BLaER1 treated with 17β-estradiol and CSF1 and Interleukin-3, amounts not matched to agents 10 nM and 100 nM (cell line): ENCODE results near the gene COPA.

Experiments
- H3K27ac ChIP-seq, 11 experiments: shearing (Covaris generic); formaldehyde crosslinking; 2 replicates each; pipeline ENCODE4 v1.8.1; 2022
- H3K27me3 ChIP-seq, 11 experiments: shearing (Covaris generic); formaldehyde crosslinking; 2 replicates each; pipeline ENCODE4 v1.8.1; 2022
- H3K36me3 ChIP-seq, 11 experiments: shearing (Covaris generic); formaldehyde crosslinking; 2 replicates each; pipeline ENCODE4 v1.8.1; 2022
- H3K4me1 ChIP-seq, 10 experiments: shearing (Covaris generic); formaldehyde crosslinking; 2 replicates each; pipeline ENCODE4 v1.8.1; 2022
- H3K4me2 ChIP-seq, 11 experiments: shearing (Covaris generic); formaldehyde crosslinking; 2 replicates each; pipeline ENCODE4 v1.8.1; 2022
- H3K4me3 ChIP-seq, 10 experiments: shearing (Covaris generic); formaldehyde crosslinking; 2 replicates each; pipeline ENCODE4 v1.8.1; 2022
- H3K9ac ChIP-seq, 11 experiments: shearing (Covaris generic); formaldehyde crosslinking; 2 replicates each; pipeline ENCODE4 v1.8.1; 2022
- H3K9me3 ChIP-seq, 11 experiments: shearing (Covaris generic); formaldehyde crosslinking; replicated peaks in 1 of 11; 2 replicates each; pipeline ENCODE4 v1.8.1; 2022
- H4K20me1 ChIP-seq, 11 experiments: shearing (Covaris generic); formaldehyde crosslinking; 2 replicates each; pipeline ENCODE4 v1.8.1; 2022
- Cebpa-rat ChIP-seq, 11 experiments: shearing (Covaris generic); IDR thresholded peaks; 2 replicates each; pipeline ENCODE4 v1.8.1; 2022

COPA gene

GRCh38 chr1:160357286-160358002 lies 14.4 kb upstream of the COPA start:
- H3K9me3 ChIP-seq, result no peaks in the 10 kb centered on the region
- H3K4me1 ChIP-seq, result peaks cover 26 to 32% (median 31%) of the 10 kb centered on the region in 10 experiments
- no peak overlapping the region for H3K4me2 ChIP-seq
- H3K27me3 ChIP-seq, result no peaks in the 10 kb centered on the region
- no peak for TF ChIP-seq Cebpa-rat (IDR thresholded peaks at IDR 0.05)
- H3K9ac ChIP-seq, result no peak overlapping the region
- H3K36me3 ChIP-seq, result peaks cover 65 to 94% (median 85%) of the 10 kb centered on the region in 11 experiments
- peak overlapping the region in 1 of 11 experiments; percentile 8; a peak in 1 of 22 replicates for H3K27ac ChIP-seq
- H3K4me3 ChIP-seq, result no peak overlapping the region
- peaks cover 0 to 18% (median 0%) of the 10 kb centered on the region in 11 experiments; a peak in 5 of 22 replicates for H4K20me1 ChIP-seq

GRCh38 chr1:160354388-160354985 lies 11.4 kb upstream of the COPA start:
- Histone ChIP-seq H3K27me3 (no peaks in the 10 kb centered on the region), H3K4me3 (no peak overlapping the region), H3K9me3 (no peaks in the 10 kb centered on the region), H3K4me1 (peaks cover 0 to 9% (median 3%) of the 10 kb centered on the region in 10 experiments; a peak in 15 of 20 replicates), H3K4me2 (no peak overlapping the region), H4K20me1 (peaks cover 0 to 22% (median 0%) of the 10 kb centered on the region in 11 experiments; a peak in 4 of 22 replicates), H3K9ac (no peak overlapping the region), H3K27ac (no peak overlapping the region), H3K36me3 (peaks cover 94 to 100% (median 100%) of the 10 kb centered on the region in 11 experiments)
- no peak for TF ChIP-seq Cebpa-rat (IDR thresholded peaks at IDR 0.05)

DNA sequence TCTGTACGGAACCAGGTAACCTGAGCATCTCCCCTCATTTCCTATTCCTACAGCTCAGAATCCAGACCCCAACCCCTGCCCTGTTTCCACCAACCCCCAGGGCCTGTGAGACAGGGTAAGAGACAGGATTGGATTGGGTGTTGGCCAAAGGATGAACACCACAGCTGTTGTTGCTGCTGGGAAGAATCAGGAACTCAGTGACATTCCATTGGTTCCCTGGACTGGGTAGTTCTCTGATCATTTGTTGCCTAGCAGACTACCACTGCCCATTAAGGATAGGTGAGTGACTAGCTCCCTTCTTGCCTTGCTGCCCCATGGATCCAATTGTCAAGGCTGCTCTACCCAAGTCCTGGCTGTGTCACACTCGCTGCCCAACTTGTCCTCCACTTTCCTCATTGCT lies 10.2 kb upstream of the COPA start:
- H3K27ac ChIP-seq, result no peak overlapping the region
- H3K4me1 ChIP-seq, result peaks cover 0 to 8% (median under 1%) of the 10 kb centered on the region in 10 experiments; a peak in 5 of 20 replicates
- H3K9ac ChIP-seq, result no peak overlapping the region
- peaks cover 0 to 22% (median 0%) of the 10 kb centered on the region in 11 experiments; a peak in 4 of 22 replicates for H4K20me1 ChIP-seq
- H3K36me3 ChIP-seq, result peaks cover 100% of the 10 kb centered on the region in 11 experiments
- H3K9me3 ChIP-seq, result no peaks in the 10 kb centered on the region
- TF ChIP-seq Cebpa-rat (IDR thresholded peaks at IDR 0.05), result no peak
- H3K27me3 ChIP-seq, result no peaks in the 10 kb centered on the region
- no peak overlapping the region for H3K4me2 ChIP-seq
- H3K4me3 ChIP-seq, result no peak overlapping the region

DNA sequence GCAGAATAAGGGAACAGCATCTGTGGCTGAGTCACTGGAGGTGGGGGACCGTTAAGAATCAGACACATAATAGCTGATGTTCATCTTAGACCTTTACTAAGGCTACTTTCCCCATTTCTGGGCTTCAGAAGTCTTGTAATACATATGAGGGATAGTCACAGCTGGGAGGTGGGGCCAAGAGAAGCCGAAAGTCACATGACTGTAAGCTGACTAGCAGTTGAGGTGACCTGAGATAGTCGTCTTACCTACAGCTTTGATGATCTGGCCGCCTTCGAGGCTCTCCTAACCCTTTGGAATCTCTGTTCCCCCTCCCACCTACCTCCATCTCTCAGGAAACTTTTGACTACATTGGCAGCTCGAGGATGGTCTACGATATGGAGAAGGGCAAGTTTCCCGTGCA lies 9.5 kb upstream of the COPA start:
- H4K20me1 ChIP-seq, result peaks cover 0 to 22% (median 0%) of the 10 kb centered on the region in 11 experiments; a peak in 4 of 22 replicates

DNA sequence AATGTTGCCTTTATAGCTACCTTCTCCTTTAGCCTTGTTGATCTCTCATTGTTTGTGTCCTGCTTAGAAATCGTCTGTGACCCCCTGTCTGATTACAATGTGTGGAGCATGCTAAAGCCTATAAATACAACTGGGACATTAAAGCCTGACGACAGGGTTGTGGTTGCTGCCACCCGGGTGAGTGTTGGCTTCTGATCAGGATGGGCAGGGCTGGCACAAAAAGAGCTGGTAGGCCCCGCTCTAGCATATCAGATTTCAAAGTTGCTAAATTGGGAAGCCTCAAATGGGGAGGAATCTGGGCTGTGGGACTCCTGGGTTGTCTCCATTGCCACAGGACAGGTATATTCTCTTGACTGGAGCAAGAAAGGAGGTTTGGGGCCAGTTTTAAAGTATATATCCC lies 8.6 kb upstream of the COPA start:
- no peaks in the 10 kb centered on the region for H3K27me3 ChIP-seq
- peaks cover 90 to 94% (median 93%) of the 10 kb centered on the region in 11 experiments for H3K36me3 ChIP-seq
- H3K9ac ChIP-seq, result no peak overlapping the region
- no peak overlapping the region for H3K27ac ChIP-seq
- H3K9me3 ChIP-seq, result no peaks in the 10 kb centered on the region
- no peak overlapping the region for H3K4me3 ChIP-seq
- H3K4me2 ChIP-seq, result no peak overlapping the region
- H3K4me1 ChIP-seq, result peaks cover 10 to 21% (median 16%) of the 10 kb centered on the region in 10 experiments
- H4K20me1 ChIP-seq, result peaks cover 0 to 20% (median 0%) of the 10 kb centered on the region in 11 experiments; a peak in 4 of 22 replicates
- TF ChIP-seq Cebpa-rat (IDR thresholded peaks at IDR 0.05), result no peak

More for the DNA sequence above, 9.5 kb upstream of the COPA start:
- Histone ChIP-seq H3K27me3 (no peaks in the 10 kb centered on the region), H3K9me3 (no peaks in the 10 kb centered on the region), H3K9ac (no peak overlapping the region), H3K4me1 (peaks cover 1 to 12% (median 7%) of the 10 kb centered on the region in 10 experiments; a peak in 19 of 20 replicates), H3K4me3 (no peak overlapping the region), H3K4me2 (no peak overlapping the region), H3K27ac (no peak overlapping the region), H3K36me3 (peaks cover 99 to 100% (median 100%) of the 10 kb centered on the region in 11 experiments)
- no peak for TF ChIP-seq Cebpa-rat (IDR thresholded peaks at IDR 0.05)

GRCh38 chr1:160346958-160347357 lies 3.9 kb upstream of the COPA start:
- Histone ChIP-seq H3K9me3 (no peaks in the 10 kb centered on the region), H3K36me3 (peaks cover 53 to 67% (median 63%) of the 10 kb centered on the region in 11 experiments), H3K27me3 (no peaks in the 10 kb centered on the region), H3K4me1 (peaks cover 39 to 52% (median 45%) of the 10 kb centered on the region in 10 experiments), H3K4me3 (peak overlapping the region in 6 of 10 experiments; percentile 13 to 35 (median 24); a peak in 6 of 20 replicates), H4K20me1 (peaks cover 0 to 6% (median 3%) of the 10 kb centered on the region in 11 experiments; a peak in 7 of 22 replicates), H3K4me2 (peak overlapping the region; percentile 70 to 93 (median 84)), H3K27ac (peak overlapping the region; percentile 71 to 94 (median 84)), H3K9ac (peak overlapping the region; percentile 59 to 78 (median 70))
- TF ChIP-seq Cebpa-rat (IDR thresholded peaks at IDR 0.05), result no peak

DNA sequence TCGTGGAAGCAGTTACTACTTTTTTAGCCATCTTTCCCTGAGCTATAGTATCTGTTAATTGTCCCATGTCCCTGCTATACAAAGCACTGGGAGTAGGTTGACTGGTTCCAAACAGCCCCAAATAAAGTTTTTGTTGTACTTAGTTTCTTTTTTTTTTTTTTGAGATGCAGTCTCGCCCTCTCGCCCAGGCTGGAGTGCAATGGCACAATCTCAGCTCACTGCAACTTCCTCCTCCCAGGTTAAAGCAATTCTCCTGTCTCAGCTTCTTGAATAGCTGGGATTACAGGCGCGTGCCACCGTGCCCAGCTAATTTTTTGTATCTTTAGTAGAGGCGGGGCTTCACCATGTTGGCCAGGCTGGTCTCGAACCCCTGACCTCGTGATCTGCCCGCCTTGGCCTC lies 3.4 kb upstream of the COPA start:
- H3K4me3 ChIP-seq, result peak overlapping the region in 6 of 10 experiments; percentile 13 to 35 (median 24); a peak in 5 of 20 replicates
- H3K9me3 ChIP-seq, result no peaks in the 10 kb centered on the region
- H3K27ac ChIP-seq, result peak overlapping the region; percentile 71 to 94 (median 84)
- peak overlapping the region; percentile 70 to 93 (median 84) for H3K4me2 ChIP-seq
- peak overlapping the region; percentile 59 to 78 (median 70) for H3K9ac ChIP-seq
- peaks cover 0 to 11% (median 7%) of the 10 kb centered on the region in 11 experiments; a peak in 11 of 22 replicates for H4K20me1 ChIP-seq
- peaks cover 44 to 57% (median 50%) of the 10 kb centered on the region in 10 experiments for H3K4me1 ChIP-seq
- no peak; a peak in 1 of 22 replicates for TF ChIP-seq Cebpa-rat (IDR thresholded peaks at IDR 0.05)
- no peaks in the 10 kb centered on the region for H3K27me3 ChIP-seq
- H3K36me3 ChIP-seq, result peaks cover 48 to 62% (median 58%) of the 10 kb centered on the region in 11 experiments

DNA sequence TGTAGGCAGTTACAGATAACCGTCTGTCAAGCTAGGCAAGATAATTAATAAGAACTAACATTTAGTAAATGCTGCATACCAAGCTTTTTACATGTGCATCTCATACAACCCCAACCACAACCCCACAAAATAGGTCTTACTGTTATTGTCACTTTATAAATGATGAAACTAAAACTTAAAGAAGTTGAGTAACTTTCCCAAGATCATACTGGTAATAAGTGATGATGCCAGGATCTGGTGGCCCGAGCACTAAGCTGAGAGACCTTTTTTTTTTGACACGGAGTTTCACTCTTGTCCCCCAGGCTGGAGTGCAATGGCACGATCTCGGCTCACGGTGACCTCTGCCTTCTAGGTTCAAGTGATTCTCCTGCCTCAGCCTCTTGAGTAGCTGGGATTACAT lies 1.9 kb upstream of the COPA start:
- Histone ChIP-seq H3K4me1 (peaks cover 54 to 68% (median 62%) of the 10 kb centered on the region in 10 experiments), H3K27ac (no peak overlapping the region), H3K36me3 (peaks cover 38 to 57% (median 50%) of the 10 kb centered on the region in 11 experiments), H3K4me3 (no peak overlapping the region), H3K9ac (0 out of 22 replicates have a peak overlapping the region, but pooled peaks of 1 of the 11 experiments have one; percentile 93), H4K20me1 (peaks cover 8 to 26% (median 21%) of the 10 kb centered on the region in 11 experiments; a peak in 16 of 22 replicates), H3K9me3 (no peaks in the 10 kb centered on the region), H3K27me3 (no peaks in the 10 kb centered on the region), H3K4me2 (peak overlapping the region; percentile 82 to 94 (median 91); a peak in 20 of 22 replicates)
- no peak for TF ChIP-seq Cebpa-rat (IDR thresholded peaks at IDR 0.05)

DNA sequence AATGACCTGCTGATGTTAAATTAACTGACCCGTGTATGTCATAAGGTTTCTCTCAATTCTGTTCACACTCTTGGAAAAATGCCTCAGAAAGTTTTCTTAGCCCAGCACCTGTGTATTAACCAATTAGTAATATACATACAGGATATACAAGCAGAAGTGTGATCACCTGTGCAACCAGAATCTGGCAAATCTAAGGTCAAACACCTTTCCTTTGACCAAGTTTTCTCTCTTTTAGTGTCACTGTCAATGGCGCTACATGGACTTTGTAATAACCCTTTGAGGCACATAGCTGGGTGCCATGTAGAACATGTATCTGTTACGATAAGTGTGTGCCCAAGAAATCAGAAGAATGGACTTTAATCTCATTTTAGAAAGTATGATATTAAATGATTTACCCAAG lies 1.2 kb upstream of the COPA start:
- peak overlapping the region; percentile 89 to 99 (median 97); a peak in 21 of 22 replicates for H3K27ac ChIP-seq
- H3K36me3 ChIP-seq, result peaks cover 38 to 57% (median 50%) of the 10 kb centered on the region in 11 experiments
- H3K4me3 ChIP-seq, result peak overlapping the region; percentile 82 to 99 (median 88)

More for the DNA sequence above, 1.2 kb upstream of the COPA start:
- TF ChIP-seq Cebpa-rat (IDR thresholded peaks at IDR 0.05), result no peak
- Histone ChIP-seq H3K4me1 (peaks cover 54 to 75% (median 65%) of the 10 kb centered on the region in 10 experiments), H3K9me3 (no peaks in the 10 kb centered on the region), H3K27me3 (no peaks in the 10 kb centered on the region), H4K20me1 (peaks cover 8 to 33% (median 26%) of the 10 kb centered on the region in 11 experiments; a peak in 16 of 22 replicates), H3K4me2 (peak overlapping the region; percentile 82 to 94 (median 91)), H3K9ac (peak overlapping the region; percentile 89 to 99 (median 97))
